Trophoblast cell (in vitro differentiated cells and primary cell): ENCODE measurements around the gene PLCL1.

Experiments
- DNase-seq, 2 donors: peaks; one replicate each; pipeline ENCODE4 v3.0.0-alpha.2; 2016
- H2AFZ ChIP-seq: 2 replicates; pipeline ENCODE4 v1.6.1; 2013; ENCODE audit warnings: low read length, moderate library complexity, mild to moderate bottlenecking; ENCODE audit not compliant: insufficient read depth, poor library complexity
- H2AK5ac ChIP-seq: 2 replicates; pipeline ENCODE4 v1.6.1; 2013; ENCODE audit warnings: mild to moderate bottlenecking, low read length
- H2BK120ac ChIP-seq: 2 replicates; pipeline ENCODE4 v1.6.1; 2013; ENCODE audit warnings: low read length, mild to moderate bottlenecking, moderate library complexity; ENCODE audit not compliant: insufficient read depth, poor library complexity
- H2BK12ac ChIP-seq: 2 replicates; pipeline ENCODE4 v1.6.1; 2013; ENCODE audit warnings: mild to moderate bottlenecking, low read length, moderate library complexity
- H2BK5ac ChIP-seq: 2 replicates; pipeline ENCODE4 v1.6.1; 2013; ENCODE audit warnings: low read length, low read depth, moderate library complexity, mild to moderate bottlenecking; ENCODE audit not compliant: poor library complexity
- H3K14ac ChIP-seq: 2 replicates; pipeline ENCODE4 v1.6.1; 2013; ENCODE audit warnings: mild to moderate bottlenecking, low read length
- H3K18ac ChIP-seq: 2 replicates; pipeline ENCODE4 v1.6.1; 2013; ENCODE audit warnings: mild to moderate bottlenecking, low read length
- H3K23ac ChIP-seq: 2 replicates; pipeline ENCODE4 v1.6.1; 2013; ENCODE audit warnings: low read length
- H3K27ac ChIP-seq: 2 replicates; pipeline ENCODE4 v1.5.1; 2013; ENCODE audit warnings: low read depth, mild to moderate bottlenecking, inconsistent platforms, low read length, moderate library complexity
- H3K27me3 ChIP-seq: 2 replicates; pipeline ENCODE4 v1.6.1; 2013; ENCODE audit warnings: inconsistent platforms, mild to moderate bottlenecking, low read length, moderate library complexity; ENCODE audit not compliant: insufficient read depth
- H3K36me3 ChIP-seq, 2 experiments: 1 replicate in 1 of 2; 2 replicates in 1 of 2; pipeline ENCODE4 v1.6.1; 2013; ENCODE audit warnings: low read length in 2 of 2, mild to moderate bottlenecking in 2 of 2, moderate library complexity in 1 of 2; ENCODE audit not compliant: insufficient read depth in 2 of 2, control insufficient read depth in 1 of 2
- H3K4ac ChIP-seq: 2 replicates; pipeline ENCODE4 v1.6.1; 2013; ENCODE audit warnings: low read depth, mild to moderate bottlenecking, low read length, moderate library complexity
- H3K4me1 ChIP-seq, 2 experiments: 1 replicate in 1 of 2; 2 replicates in 1 of 2; pipeline ENCODE4 v1.6.1; 2013; ENCODE audit warnings: low read length in 2 of 2, mild to moderate bottlenecking in 2 of 2, moderate library complexity in 1 of 2; ENCODE audit not compliant: insufficient read depth in 2 of 2, control insufficient read depth in 1 of 2
- H3K4me2 ChIP-seq: 2 replicates; pipeline ENCODE4 v1.6.1; 2013; ENCODE audit warnings: inconsistent platforms, mild to moderate bottlenecking, low read length, moderate library complexity
- H3K4me3 ChIP-seq: 2 replicates; pipeline ENCODE4 v1.5.1; 2013; ENCODE audit warnings: mild to moderate bottlenecking, low read depth, low read length, inconsistent platforms
- H3K79me1 ChIP-seq: one replicate; pipeline ENCODE4 v1.6.1; 2013; ENCODE audit warnings: low read length
- H3K79me2 ChIP-seq: 2 replicates; pipeline ENCODE4 v1.6.1; 2013; ENCODE audit warnings: low read length, mild to moderate bottlenecking; ENCODE audit not compliant: control insufficient read depth, insufficient read depth, poor library complexity
- H3K9ac ChIP-seq: 2 replicates; pipeline ENCODE4 v1.6.1; 2013; ENCODE audit warnings: mild to moderate bottlenecking, low read length
- H3K9me3 ChIP-seq: 2 replicates; pipeline ENCODE4 v1.6.1; 2013; ENCODE audit warnings: low read depth, mild to moderate bottlenecking, control low read depth, inconsistent platforms, low read length; ENCODE audit not compliant: insufficient read depth
- H4K12ac ChIP-seq: 2 replicates; pipeline ENCODE4 v1.6.1; 2013; ENCODE audit warnings: low read depth, mild to moderate bottlenecking, low read length, moderate library complexity
- H4K8ac ChIP-seq: 2 replicates; pipeline ENCODE4 v1.6.1; 2013; ENCODE audit warnings: low read depth, mild to moderate bottlenecking, low read length, moderate library complexity
- H4K91ac ChIP-seq: one replicate; pipeline ENCODE4 v1.6.1; 2013; ENCODE audit warnings: low read depth, mild to moderate bottlenecking, low read length, moderate library complexity
- WGBS: extraction: QIAGEN DNeasy Blood & Tissue Kit; methylation state at CpG from one replicate; pipeline ENCODE4 v1.1.7; 2013; ENCODE audit warnings: missing lambda C conversion rate; ENCODE audit not compliant: insufficient read length, insufficient coverage; ENCODE audit errors: extremely low coverage; 5-methylcytosine and 5-hydroxymethylcytosine counted together

Gene PLCL1

DNA sequence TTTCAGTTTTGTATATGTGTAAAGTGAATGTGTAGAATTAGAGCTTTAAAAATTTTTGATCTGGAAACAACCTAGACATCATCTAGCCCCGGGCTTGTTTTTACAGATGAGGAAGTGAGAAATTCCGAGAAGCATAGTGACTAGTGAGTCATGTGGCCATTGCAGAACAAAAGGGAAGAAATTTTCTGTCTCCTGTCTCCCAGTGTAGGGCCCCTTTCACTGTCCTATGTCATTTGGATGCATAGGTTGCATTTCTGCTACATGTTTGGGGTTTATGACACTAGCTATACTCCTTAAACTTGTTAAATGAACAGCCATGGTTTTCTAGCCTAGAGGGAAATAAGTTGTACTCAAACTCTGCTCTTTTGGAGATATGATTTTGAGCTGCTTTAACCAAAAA is 84.6 kb downstream of the PLCL1 start:
- Histone ChIP-seq H3K4me2 (no peak overlapping the region), H2BK5ac (no peak overlapping the region), H4K12ac (no peak overlapping the region), H3K27ac (no peak overlapping the region), H3K4me3 (no peak overlapping the region), H2AFZ (no peak overlapping the region), H3K9me3 (no peaks in the 10 kb centered on the region), H3K79me1 (peaks cover 1% of the 10 kb centered on the region), H4K91ac (no peak overlapping the region), H3K23ac (no peak overlapping the region), H2BK120ac (no peak overlapping the region), H2AK5ac (no peak overlapping the region), H3K18ac (no peak overlapping the region), H3K36me3 (no peaks in the 10 kb centered on the region), H3K79me2 (no peaks in the 10 kb centered on the region), H3K14ac (no peak overlapping the region), H3K9ac (no peak overlapping the region), H3K4ac (no peak overlapping the region), H2BK12ac (no peak overlapping the region), H4K8ac (no peak overlapping the region), H3K27me3 (no peaks in the 10 kb centered on the region), H3K4me1 (no peaks in the 10 kb centered on the region)
- peak; percentile 61 to 70 for DNase-seq
- WGBS, result no CpG with 5 or more reads among the region's 2 CpGs

DNA sequence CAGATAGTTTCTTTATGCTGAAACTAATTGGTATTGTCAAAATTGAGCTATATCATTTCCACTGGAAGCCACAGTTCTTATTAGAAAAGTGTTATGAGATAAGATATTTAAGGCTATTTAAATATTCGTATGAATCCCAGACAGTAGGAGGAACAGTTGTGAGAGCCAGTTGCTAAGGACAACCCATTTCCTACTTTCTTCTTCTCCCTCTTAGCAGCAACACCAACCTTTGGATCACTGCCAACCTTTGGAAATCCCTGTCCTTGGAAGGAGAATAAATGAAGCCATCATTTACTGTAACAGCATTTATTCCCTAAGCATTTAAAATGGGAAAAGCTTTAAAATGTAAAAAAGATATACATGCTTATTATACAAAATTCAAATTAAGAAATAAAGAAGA is 85.8 kb downstream of the PLCL1 start:
- Histone ChIP-seq H2BK120ac (no peak overlapping the region), H2AFZ (no peak overlapping the region), H4K8ac (no peak overlapping the region), H2BK12ac (no peak overlapping the region), H3K4me3 (no peak overlapping the region), H3K79me2 (no peaks in the 10 kb centered on the region), H3K36me3 (no peaks in the 10 kb centered on the region), H2BK5ac (no peak overlapping the region), H3K18ac (no peak overlapping the region), H4K12ac (no peak overlapping the region), H3K4ac (no peak overlapping the region), H3K4me2 (no peak overlapping the region), H4K91ac (no peak overlapping the region), H3K27ac (no peak overlapping the region), H3K79me1 (peaks cover 1% of the 10 kb centered on the region), H3K9me3 (no peaks in the 10 kb centered on the region), H3K27me3 (no peaks in the 10 kb centered on the region), H3K23ac (no peak overlapping the region), H3K9ac (no peak overlapping the region), H3K4me1 (no peaks in the 10 kb centered on the region), H2AK5ac (no peak overlapping the region), H3K14ac (no peak overlapping the region)
- no CpG with 5 or more reads among the region's 1 CpG for WGBS
- DNase-seq, result no peak

DNA sequence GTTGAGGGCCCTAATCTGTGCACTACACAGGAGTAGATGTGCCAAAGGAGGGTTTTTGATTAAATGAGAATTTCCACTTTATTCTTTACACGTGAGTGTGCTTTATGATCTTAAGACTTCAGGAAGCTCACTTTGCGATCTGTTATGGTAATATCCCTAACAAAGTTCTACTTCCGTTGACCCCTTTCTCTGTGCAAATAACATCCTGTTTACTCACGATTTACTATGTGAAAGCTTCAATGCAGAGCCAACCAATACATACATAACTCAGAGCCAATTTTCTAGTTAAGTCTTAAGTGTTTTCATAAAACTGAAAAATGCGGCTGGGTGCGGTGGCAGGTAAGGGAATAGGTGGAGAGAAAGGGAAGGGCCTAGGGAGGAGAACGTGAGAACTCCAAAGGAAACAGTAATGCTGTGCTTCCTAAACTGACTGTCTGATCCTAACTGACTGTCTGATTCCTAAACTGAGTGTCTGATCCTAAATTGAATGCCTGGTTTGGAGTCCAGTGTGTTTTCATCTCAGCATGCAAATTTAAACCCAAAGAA is 87.6 kb downstream of the PLCL1 start:
- no peak overlapping the region for H2BK120ac ChIP-seq
- H3K4ac ChIP-seq, result no peak overlapping the region
- H2AFZ ChIP-seq, result no peak overlapping the region
- WGBS, result no CpG with 5 or more reads among the region's 7 CpGs
- H3K4me1 ChIP-seq, result no peaks in the 10 kb centered on the region
- no peak for DNase-seq
- no peaks in the 10 kb centered on the region for H3K27me3 ChIP-seq
- no peak overlapping the region for H3K18ac ChIP-seq
- H4K12ac ChIP-seq, result no peak overlapping the region
- no peaks in the 10 kb centered on the region for H3K36me3 ChIP-seq
- no peak overlapping the region for H3K4me2 ChIP-seq
- H3K23ac ChIP-seq, result no peak overlapping the region
- no peak overlapping the region for H4K91ac ChIP-seq
- H3K27ac ChIP-seq, result no peak overlapping the region
- H3K4me3 ChIP-seq, result no peak overlapping the region
- H3K9me3 ChIP-seq, result no peaks in the 10 kb centered on the region
- no peaks in the 10 kb centered on the region for H3K79me2 ChIP-seq
- no peak overlapping the region for H4K8ac ChIP-seq
- no peak overlapping the region for H2AK5ac ChIP-seq
- no peak overlapping the region for H3K14ac ChIP-seq
- peaks cover 1% of the 10 kb centered on the region for H3K79me1 ChIP-seq
- H2BK12ac ChIP-seq, result no peak overlapping the region
- no peak overlapping the region for H3K9ac ChIP-seq
- no peak overlapping the region for H2BK5ac ChIP-seq

DNA sequence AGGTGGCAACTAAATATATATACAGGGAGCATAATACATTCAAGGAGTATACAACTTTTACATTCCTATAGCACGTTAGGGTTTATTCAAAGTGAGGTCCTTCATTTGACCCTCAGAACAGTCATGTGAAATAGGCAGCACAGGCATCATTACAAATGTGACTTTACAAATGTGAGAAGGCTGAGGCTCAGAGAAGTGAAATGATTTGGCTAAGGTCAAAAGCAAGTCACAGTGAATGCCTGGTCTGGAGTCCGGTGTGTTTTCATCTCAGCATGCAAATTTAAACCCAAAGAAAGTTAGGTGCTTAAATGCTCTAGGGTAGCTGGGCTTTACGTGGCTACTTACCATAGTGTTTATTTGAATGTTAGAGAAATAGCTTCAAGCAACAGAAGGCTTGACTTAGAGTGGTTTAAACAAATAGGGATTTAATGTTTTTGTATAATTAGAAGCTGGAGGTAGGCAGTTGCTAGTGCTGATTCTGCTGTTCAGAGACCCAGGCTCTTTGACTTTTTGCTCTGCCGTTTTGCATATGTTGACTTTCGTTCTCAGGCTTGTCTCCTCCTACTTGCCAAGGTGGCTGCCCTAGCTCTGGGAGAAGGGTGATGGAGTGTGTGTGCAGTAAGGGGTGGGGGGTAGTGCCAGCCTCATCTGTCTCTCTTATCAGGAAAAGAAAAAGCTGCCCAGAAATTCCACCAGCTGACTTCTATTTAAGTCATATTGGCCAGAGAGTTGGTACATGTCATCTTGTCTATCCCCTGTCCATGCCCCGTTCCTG is 89.2 kb downstream of the PLCL1 start:
- no peak for DNase-seq
- no peak overlapping the region for H2AFZ ChIP-seq
- H3K4ac ChIP-seq, result no peak overlapping the region
- no peak overlapping the region for H4K12ac ChIP-seq
- no peak overlapping the region for H3K4me2 ChIP-seq
- H3K9ac ChIP-seq, result no peak overlapping the region
- no peak overlapping the region for H2AK5ac ChIP-seq
- no peak overlapping the region for H2BK120ac ChIP-seq
- H3K27ac ChIP-seq, result no peak overlapping the region
- WGBS, result no CpG with 5 or more reads among the region's 6 CpGs
- no peaks in the 10 kb centered on the region for H3K4me1 ChIP-seq
- no peaks in the 10 kb centered on the region for H3K36me3 ChIP-seq
- H3K4me3 ChIP-seq, result no peak overlapping the region
- no peak overlapping the region for H3K18ac ChIP-seq
- H2BK5ac ChIP-seq, result no peak overlapping the region
- no peak overlapping the region for H3K23ac ChIP-seq
- H4K91ac ChIP-seq, result no peak overlapping the region
- H3K14ac ChIP-seq, result no peak overlapping the region
- no peaks in the 10 kb centered on the region for H3K27me3 ChIP-seq
- no peaks in the 10 kb centered on the region for H3K79me2 ChIP-seq
- no peak overlapping the region for H2BK12ac ChIP-seq
- H3K79me1 ChIP-seq, result no peaks in the 10 kb centered on the region
- H3K9me3 ChIP-seq, result no peaks in the 10 kb centered on the region
- no peak overlapping the region for H4K8ac ChIP-seq
